Cardiac muscle cell (in vitro differentiated cells and primary cell): Measurements from ENCODE around the gene SLIT3. TPM values are rescaled to one million over a fixed set of nuclear protein-coding genes. Genes with fewer than 3 reads are reported as not detected.
A peak's percentile ranks its signal among the peaks of the same experiment; 100 is the strongest.

Experiments used
- DNase-seq, 2 donors: peaks; one replicate each; pipeline versions ENCODE4 v3.0.0 to v3.0.0-alpha.2; 2010 to 2017; ENCODE audit warnings: low read depth in 1 of 2, low spot score in 1 of 2
- H3K27ac ChIP-seq: fragments of 200-600 bp; sonication (generic); 2 replicates; pipeline ENCODE4 v1.5.1; 2016
- H3K27me3 ChIP-seq: fragments of 200-600 bp; sonication (generic); 2 replicates; pipeline ENCODE4 v1.6.0; 2016; ENCODE audit warnings: control low read depth
- H3K36me3 ChIP-seq: fragments of 200-600 bp; sonication (generic); 2 replicates; pipeline ENCODE4 v1.5.1; 2016; ENCODE audit warnings: control low read depth
- H3K4me1 ChIP-seq: fragments of 200-600 bp; sonication (generic); 2 replicates; pipeline ENCODE4 v1.8.1; 2017; ENCODE audit warnings: low read depth, mild to moderate bottlenecking, mixed run types
- H3K4me3 ChIP-seq: fragments of 200-600 bp; sonication (generic); 2 replicates; pipeline ENCODE4 v1.5.1; 2016; ENCODE audit warnings: mild to moderate bottlenecking
- H3K9me3 ChIP-seq: fragments of 200-600 bp; sonication (generic); 2 replicates; pipeline ENCODE4 v1.5.1; 2017; ENCODE audit warnings: low read depth, mild to moderate bottlenecking, control low read depth
- polyA plus RNA-seq: library from polyadenylated mRNA; unstranded; fragments of >200 nt; fragmentation: Nextera tagmentation; extraction: Ambion mirVana; gene quantifications from 2 replicates; pipeline ENCODE4 v1.2.1, GENCODE V29; 2016
- total RNA-seq: library from RNA; depleted of rRNA; stranded (reverse); fragments of >200 nt; gene quantifications from 2 replicates; pipeline ENCODE4 v1.2.3, GENCODE V29; 2016
- TF ChIP-seq, protein P1 (sequence below): IDR thresholded peaks from 2 replicates; pipeline ENCODE4 v1.5.1; 2012; ENCODE audit warnings: low read depth, mild to moderate bottlenecking, low read length

SLIT3 gene
- total and polyA plus RNA-seq, 2 experiments from 2014 or later: 50.7 to 111 TPM

DNA sequence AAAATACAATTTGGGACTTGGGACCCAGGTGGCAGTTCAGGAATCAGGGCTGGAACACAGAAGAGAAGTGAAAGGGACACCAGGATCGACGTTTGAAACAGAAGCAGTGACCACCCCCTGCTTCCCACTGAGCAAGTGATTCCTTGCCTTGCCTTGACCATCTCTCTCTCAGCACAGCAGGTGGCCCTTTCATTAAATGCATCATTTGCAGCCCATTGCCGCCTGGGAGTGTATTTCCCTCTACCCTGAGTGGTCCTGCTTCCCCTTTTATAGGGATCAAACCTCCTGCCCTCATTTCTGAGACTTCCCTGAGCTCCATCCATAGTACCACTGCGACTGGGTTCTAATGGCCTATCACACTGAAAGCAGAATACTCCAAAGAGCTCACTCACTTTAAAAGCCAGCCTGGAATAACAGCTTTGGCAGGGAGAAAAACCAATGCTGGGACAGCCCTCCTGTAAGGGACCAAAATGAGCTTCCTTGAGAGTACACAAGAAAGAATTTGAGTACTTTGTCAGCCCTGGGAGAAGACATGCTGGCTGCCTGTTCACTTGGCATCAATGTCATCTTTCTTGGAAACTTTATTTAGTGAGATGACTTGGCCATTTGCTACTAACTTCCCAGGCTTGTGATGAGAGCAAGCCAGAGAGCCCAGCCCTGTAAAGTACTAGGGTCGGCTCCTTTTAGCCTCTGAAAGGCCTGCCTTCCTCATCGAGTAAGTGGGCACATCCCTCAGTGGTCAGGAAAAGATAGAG is 149.7 kb downstream of the SLIT3 start:
- Histone ChIP-seq H3K9me3 (no peaks in the 10 kb centered on the region), H3K36me3 (no peaks in the 10 kb centered on the region), H3K4me3 (no peak overlapping the region), H3K27ac (no peak overlapping the region), H3K4me1 (peaks cover 56% of the 10 kb centered on the region), H3K27me3 (no peaks in the 10 kb centered on the region)
- DNase-seq: no peak
- TF ChIP-seq, protein P1, sequence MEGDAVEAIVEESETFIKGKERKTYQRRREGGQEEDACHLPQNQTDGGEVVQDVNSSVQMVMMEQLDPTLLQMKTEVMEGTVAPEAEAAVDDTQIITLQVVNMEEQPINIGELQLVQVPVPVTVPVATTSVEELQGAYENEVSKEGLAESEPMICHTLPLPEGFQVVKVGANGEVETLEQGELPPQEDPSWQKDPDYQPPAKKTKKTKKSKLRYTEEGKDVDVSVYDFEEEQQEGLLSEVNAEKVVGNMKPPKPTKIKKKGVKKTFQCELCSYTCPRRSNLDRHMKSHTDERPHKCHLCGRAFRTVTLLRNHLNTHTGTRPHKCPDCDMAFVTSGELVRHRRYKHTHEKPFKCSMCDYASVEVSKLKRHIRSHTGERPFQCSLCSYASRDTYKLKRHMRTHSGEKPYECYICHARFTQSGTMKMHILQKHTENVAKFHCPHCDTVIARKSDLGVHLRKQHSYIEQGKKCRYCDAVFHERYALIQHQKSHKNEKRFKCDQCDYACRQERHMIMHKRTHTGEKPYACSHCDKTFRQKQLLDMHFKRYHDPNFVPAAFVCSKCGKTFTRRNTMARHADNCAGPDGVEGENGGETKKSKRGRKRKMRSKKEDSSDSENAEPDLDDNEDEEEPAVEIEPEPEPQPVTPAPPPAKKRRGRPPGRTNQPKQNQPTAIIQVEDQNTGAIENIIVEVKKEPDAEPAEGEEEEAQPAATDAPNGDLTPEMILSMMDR: no peak

DNA sequence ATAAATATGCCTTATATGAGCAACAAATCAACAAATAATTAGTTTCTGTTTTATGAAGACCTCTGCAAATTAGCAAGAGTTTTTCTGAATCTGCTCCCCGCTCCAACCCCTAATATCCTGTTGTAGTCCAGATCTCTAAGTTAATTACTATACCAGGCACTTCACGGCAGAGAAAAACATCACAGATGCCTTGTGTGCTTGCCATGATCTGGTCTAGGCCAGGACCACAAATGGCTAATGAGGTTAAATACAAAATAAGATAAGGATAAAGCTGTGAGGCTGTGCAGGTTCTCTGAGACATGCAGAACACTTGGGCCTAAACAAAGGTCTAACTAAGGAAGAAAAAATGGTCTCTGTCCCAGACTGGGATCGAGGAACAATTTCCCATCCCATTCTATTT is 150.8 kb downstream of the SLIT3 start:
- H3K36me3 ChIP-seq: no peaks in the 10 kb centered on the region
- no peak overlapping the region for H3K27ac ChIP-seq
- TF ChIP-seq, protein P1: no peak
- H3K27me3 ChIP-seq: no peaks in the 10 kb centered on the region
- H3K4me1 ChIP-seq: peaks cover 50% of the 10 kb centered on the region
- no peak for DNase-seq
- no peak overlapping the region for H3K4me3 ChIP-seq
- H3K9me3 ChIP-seq: no peaks in the 10 kb centered on the region

DNA sequence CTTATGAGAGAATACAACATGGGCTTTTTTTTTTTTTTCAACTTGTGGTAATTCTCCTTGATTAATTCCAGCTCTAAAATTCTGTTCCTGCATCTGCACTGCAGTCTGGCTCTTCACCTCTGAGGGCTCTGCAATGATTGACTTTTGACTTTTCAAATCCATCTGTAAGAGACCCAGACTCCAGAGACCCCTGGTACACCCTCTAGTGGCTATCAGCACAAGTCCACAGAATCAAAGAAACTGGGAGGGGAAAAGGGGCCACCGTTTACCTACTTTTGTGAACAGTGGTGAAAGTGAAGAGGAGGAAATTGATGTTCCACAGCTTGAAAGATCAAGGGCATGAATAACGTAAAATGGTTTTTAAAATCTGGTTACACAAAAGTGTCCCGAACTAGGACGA is 151.6 kb downstream of the SLIT3 start:
- no peaks in the 10 kb centered on the region for H3K9me3 ChIP-seq
- no peak overlapping the region for H3K4me3 ChIP-seq
- peaks cover 44% of the 10 kb centered on the region for H3K4me1 ChIP-seq
- TF ChIP-seq, protein P1: peak; percentile 21
- no peaks in the 10 kb centered on the region for H3K36me3 ChIP-seq
- no peaks in the 10 kb centered on the region for H3K27me3 ChIP-seq
- DNase-seq: no peak
- no peak overlapping the region for H3K27ac ChIP-seq

DNA sequence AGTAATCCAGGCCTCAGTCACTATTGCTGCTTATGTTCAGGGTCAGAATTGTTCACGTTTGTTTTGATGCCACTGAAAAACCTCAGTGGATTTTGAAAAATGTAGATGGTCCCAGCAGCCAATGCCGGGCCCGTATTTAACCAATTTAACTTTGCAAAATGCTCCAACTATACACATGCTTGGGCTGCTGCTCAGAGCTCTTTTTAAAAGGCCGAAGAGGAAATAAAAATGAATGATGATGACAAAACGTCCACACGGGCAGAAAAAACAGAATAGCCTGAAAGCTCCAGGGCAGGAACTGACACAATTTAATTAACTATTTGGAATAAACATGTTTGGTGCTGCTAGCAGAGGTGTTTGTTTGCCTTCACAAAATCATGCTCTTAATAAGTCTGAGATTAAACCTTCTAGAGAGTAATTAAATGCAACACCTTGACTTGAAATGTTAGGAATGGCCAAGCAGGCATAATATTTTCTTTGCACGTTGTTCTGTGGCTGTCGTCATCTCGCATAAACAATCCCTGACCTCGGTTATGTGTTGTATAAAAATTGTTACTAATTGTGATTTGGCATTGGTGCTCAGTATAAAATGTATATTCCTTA is 152.7 kb downstream of the SLIT3 start:
- H3K9me3 ChIP-seq: no peaks in the 10 kb centered on the region
- H3K4me3 ChIP-seq: no peak overlapping the region
- no peaks in the 10 kb centered on the region for H3K36me3 ChIP-seq
- H3K4me1 ChIP-seq: peaks cover 37% of the 10 kb centered on the region
- DNase-seq: no peak
- H3K27me3 ChIP-seq: no peaks in the 10 kb centered on the region
- TF ChIP-seq, protein P1: no peak
- no peak overlapping the region for H3K27ac ChIP-seq

DNA sequence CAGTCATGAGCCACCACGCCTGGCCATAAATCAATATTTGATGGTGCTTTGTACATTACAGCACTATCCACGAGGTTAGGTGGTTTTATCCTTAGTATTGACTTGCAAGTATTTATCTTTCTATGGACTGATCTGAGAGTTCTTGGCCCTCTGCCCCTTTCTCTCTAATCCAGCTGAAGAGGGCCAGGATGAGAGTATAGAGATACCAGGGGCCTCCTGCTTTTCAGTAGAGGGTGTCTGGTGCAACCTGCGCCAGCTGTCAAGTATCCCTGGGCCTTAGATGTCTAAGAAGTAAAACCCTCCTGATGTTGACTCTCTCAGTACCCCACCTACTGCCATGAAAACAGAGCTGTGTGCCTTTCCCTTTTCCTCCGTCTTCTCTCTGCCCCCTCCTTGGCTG is 153.4 kb downstream of the SLIT3 start:
- no peak for DNase-seq
- Histone ChIP-seq H3K27ac (no peak overlapping the region), H3K27me3 (no peaks in the 10 kb centered on the region), H3K4me1 (peaks cover 30% of the 10 kb centered on the region), H3K9me3 (no peaks in the 10 kb centered on the region), H3K36me3 (no peaks in the 10 kb centered on the region), H3K4me3 (no peak overlapping the region)
- TF ChIP-seq, protein P1: no peak
